SK-N-SH (cell line): ENCODE results near the gene GOLPH3. TPM values are rescaled to one million over a fixed set of nuclear protein-coding genes. Genes with fewer than 3 reads are reported as not detected.

Experiments
- CTCF ChIA-PET: fragments of 300-600, 350-600 bp; formaldehyde crosslinking; extraction: SDS; loops from one replicate; lab custom pipeline; 2021; lab: Yijun Ruan, JAX
- POLR2A ChIA-PET: fragments of 350-600 bp; sonication (Branson Sonifier 250); formaldehyde crosslinking; extraction: SDS; loops from one replicate; lab custom pipeline; 2020; ENCODE audit warnings: antibody characterized with exemption, inconsistent platforms; lab: Yijun Ruan, JAX
- DNase-seq: peaks from one replicate; pipeline ENCODE4 v3.0.0; 2012
- H2AFZ ChIP-seq: fragments of 200-600 bp; sonication (generic); 2 replicates; pipeline ENCODE4 v1.8.1; 2016; ENCODE audit warnings: antibody characterized with exemption, mild to moderate bottlenecking, low read depth
- H3F3A ChIP-seq: fragments of 200-600 bp; sonication (generic); replicated peaks from 2 replicates; pipeline ENCODE3; 2016; ENCODE audit warnings: antibody characterized with exemption, mild to moderate bottlenecking; ENCODE audit not compliant: insufficient read depth
- H3K27ac ChIP-seq, 2 experiments: fragments of 200-500 bp in 1 of 2; fragments of 200-600 bp in 1 of 2; sonication (Bioruptor generic) in 1 of 2; sonication (generic), shearing (Covaris generic) in 1 of 2; 2 replicates each; pipeline versions ENCODE4 v1.5.1 to v1.6.1; 2014 to 2016; ENCODE audit warnings: low read depth in 2 of 2, inconsistent platforms in 1 of 2, low read length in 1 of 2, mild to moderate bottlenecking in 1 of 2, mixed read lengths in 1 of 2
- H3K27me3 ChIP-seq: fragments of 200-600 bp; sonication (generic), shearing (Covaris generic); 2 replicates; pipeline ENCODE4 v1.6.1; 2016; ENCODE audit warnings: mixed run types; ENCODE audit not compliant: insufficient read depth
- H3K36me3 ChIP-seq, 2 experiments: fragments of 200-500 bp in 1 of 2; fragments of 200-600 bp in 1 of 2; sonication (Bioruptor generic) in 1 of 2; sonication (generic) in 1 of 2; replicated peaks in 1 of 2; 2 replicates each; pipeline versions ENCODE3 to v1.5.1; 2014 to 2016; ENCODE audit warnings: low read length in 1 of 2, mild to moderate bottlenecking in 1 of 2; ENCODE audit not compliant: insufficient read depth in 2 of 2, control insufficient read depth in 1 of 2
- H3K4me1 ChIP-seq, 2 experiments: fragments of 200-500 bp in 1 of 2; fragments of 200-600 bp in 1 of 2; sonication (Bioruptor generic) in 1 of 2; sonication (generic), shearing (Covaris generic) in 1 of 2; 2 replicates each; pipeline versions ENCODE4 v1.5.1 to v1.6.1; 2014 to 2016; ENCODE audit warnings: low read depth in 1 of 2, low read length in 1 of 2, mixed run types in 1 of 2; ENCODE audit not compliant: insufficient read depth in 2 of 2, control insufficient read depth in 1 of 2
- H3K4me2 ChIP-seq: fragments of 200-600 bp; sonication (generic), shearing (Covaris generic); 2 replicates; pipeline ENCODE4 v1.6.1; 2017; ENCODE audit warnings: mixed run types
- H3K4me3 ChIP-seq, 2 experiments: fragments of 200-500 bp in 1 of 2; fragments of 200-600 bp in 1 of 2; sonication (Bioruptor generic) in 1 of 2; sonication (generic), shearing (Covaris generic) in 1 of 2; 2 replicates each; pipeline versions ENCODE4 v1.5.1 to v1.8.1; 2014 to 2016; ENCODE audit warnings: low read depth in 2 of 2, inconsistent platforms in 1 of 2, low read length in 1 of 2, mild to moderate bottlenecking in 1 of 2, mixed read lengths in 1 of 2, moderate library complexity in 1 of 2
- H3K79me2 ChIP-seq: fragments of 200-600 bp; sonication (generic); 2 replicates; pipeline ENCODE4 v1.8.1; 2017; ENCODE audit warnings: mild to moderate bottlenecking; ENCODE audit not compliant: insufficient read depth
- H3K9ac ChIP-seq: fragments of 200-600 bp; sonication (generic); 2 replicates; pipeline ENCODE4 v1.6.1; 2017; ENCODE audit warnings: mixed run types
- H3K9me2 ChIP-seq: fragments of 200-600 bp; sonication (generic); 2 replicates; pipeline ENCODE4 v1.6.1; 2017; ENCODE audit warnings: mixed run types
- H3K9me3 ChIP-seq: fragments of 200-600 bp; sonication (generic); 2 replicates; pipeline ENCODE4 v1.6.1; 2017; ENCODE audit warnings: mixed run types, mild to moderate bottlenecking, moderate library complexity
- H4K20me1 ChIP-seq: fragments of 200-600 bp; sonication (generic); 2 replicates; pipeline ENCODE4 v1.6.1; 2017; ENCODE audit warnings: mild to moderate bottlenecking, mixed run types; ENCODE audit not compliant: insufficient read depth
- ELF1 ChIP-seq: IDR thresholded peaks from 2 replicates; pipeline ENCODE4 v1.4.0; 2012
- EP300 ChIP-seq, 2 experiments: IDR thresholded peaks; 2 replicates each; pipeline versions ENCODE4 v1.4.0 to v1.6.1; 2012; ENCODE audit warnings: borderline replicate concordance in 1 of 2, low read depth in 1 of 2, low read length in 1 of 2
- FOXM1 ChIP-seq: IDR thresholded peaks from 2 replicates; pipeline ENCODE4 v1.4.0; 2012; ENCODE audit warnings: low read depth, mild to moderate bottlenecking
- GABPA ChIP-seq: IDR thresholded peaks from 2 replicates; pipeline ENCODE4 v1.4.0; 2012; ENCODE audit warnings: low read depth, mild to moderate bottlenecking
- RAD21 ChIP-seq: IDR thresholded peaks from 2 replicates; pipeline ENCODE4 v1.6.1; 2012; ENCODE audit warnings: mild to moderate bottlenecking, low read length
- RCOR1 ChIP-seq: fragments of 150-350 bp; IDR thresholded peaks from 2 replicates; pipeline ENCODE4 v1.6.1; 2017; ENCODE audit warnings: antibody characterized with exemption, low read length
- RFX5 ChIP-seq: IDR thresholded peaks from 2 replicates; pipeline ENCODE4 v1.6.1; 2012; ENCODE audit warnings: mild to moderate bottlenecking, improper control_type of control experiment, low read length
- RXRA ChIP-seq: IDR thresholded peaks from 2 replicates; pipeline ENCODE4 v1.4.0; 2012; ENCODE audit warnings: low read depth, mild to moderate bottlenecking, borderline replicate concordance
- SMC3 ChIP-seq: IDR thresholded peaks from 2 replicates; pipeline ENCODE4 v1.6.1; 2012; ENCODE audit warnings: low read depth, low read length, improper control_type of control experiment
- TEAD4 ChIP-seq: IDR thresholded peaks from 2 replicates; pipeline ENCODE4 v1.4.0; 2012; ENCODE audit warnings: mild to moderate bottlenecking, borderline replicate concordance; ENCODE audit not compliant: insufficient read depth
- USF2 ChIP-seq: fragments of 150-350 bp; IDR thresholded peaks from 2 replicates; pipeline ENCODE4 v1.6.1; 2017; ENCODE audit warnings: antibody characterized with exemption, low read length, low read depth, borderline replicate concordance
- WGBS: methylation state at CpG from one replicate; pipeline ENCODE4 v1.1.6; 2017; ENCODE audit warnings: low lambda C conversion rate; 5-methylcytosine and 5-hydroxymethylcytosine counted together
- polyA plus RNA-seq, 3 experiments: library from polyadenylated mRNA; depleted of rRNA; stranded (reverse); fragments of >200 nt; gene quantifications; 2 replicates each; pipeline ENCODE4 v1.2.3, GENCODE V29; 2012
- TF ChIP-seq, protein P1 (sequence below): IDR thresholded peaks from 2 replicates; pipeline ENCODE4 v1.4.0; 2012; ENCODE audit warnings: low read depth, borderline replicate concordance
- TF ChIP-seq, protein P2 (sequence below): IDR thresholded peaks from 2 replicates; pipeline ENCODE4 v1.4.0; 2012; ENCODE audit warnings: low read depth, borderline replicate concordance
- TF ChIP-seq, protein P3 (sequence below): IDR thresholded peaks from 2 replicates; pipeline ENCODE4; 2012
- TF ChIP-seq, protein P4 (sequence below): IDR thresholded peaks from 2 replicates; pipeline ENCODE4 v1.4.0; 2012; ENCODE audit warnings: low read depth

Gene GOLPH3
- polyA plus RNA-seq, 1 of the 3 experiments (the other 2 are of a cell fraction) = 25.5 TPM

DNA sequence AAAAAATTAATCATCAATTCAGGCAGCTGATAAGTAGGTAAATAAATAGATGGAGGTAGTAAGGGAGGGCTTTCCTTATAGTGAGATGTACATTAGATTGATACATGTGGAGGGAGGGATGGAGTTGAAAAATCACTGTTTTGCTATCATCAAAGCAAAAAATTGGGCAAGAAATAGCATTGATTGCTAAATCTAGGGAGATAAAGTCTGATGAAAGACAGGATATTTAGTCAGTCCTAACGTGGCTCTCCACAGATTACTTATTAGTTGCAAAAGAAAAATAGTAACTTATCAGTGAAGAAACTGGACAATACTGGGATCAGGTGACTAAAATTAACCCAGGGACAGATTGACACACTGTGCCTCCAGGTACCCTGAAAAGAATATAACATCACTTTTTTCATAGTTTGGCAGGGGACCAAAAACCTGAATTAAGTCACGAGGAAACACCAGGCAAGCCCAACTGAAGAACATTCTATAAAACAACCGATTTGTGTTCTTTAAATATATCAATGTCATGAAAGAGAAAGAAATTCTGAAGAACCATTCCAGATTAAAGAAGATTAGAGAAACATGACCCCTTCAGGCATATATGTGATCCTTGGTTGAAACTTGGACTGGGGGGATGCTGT lies 27.1 kb upstream of the GOLPH3 start:
- POLR2A ChIA-PET = no interaction called here
- 57% methylated on average over 3 of the region's 3 CpGs for WGBS
- TF ChIP-seq, protein P1, sequence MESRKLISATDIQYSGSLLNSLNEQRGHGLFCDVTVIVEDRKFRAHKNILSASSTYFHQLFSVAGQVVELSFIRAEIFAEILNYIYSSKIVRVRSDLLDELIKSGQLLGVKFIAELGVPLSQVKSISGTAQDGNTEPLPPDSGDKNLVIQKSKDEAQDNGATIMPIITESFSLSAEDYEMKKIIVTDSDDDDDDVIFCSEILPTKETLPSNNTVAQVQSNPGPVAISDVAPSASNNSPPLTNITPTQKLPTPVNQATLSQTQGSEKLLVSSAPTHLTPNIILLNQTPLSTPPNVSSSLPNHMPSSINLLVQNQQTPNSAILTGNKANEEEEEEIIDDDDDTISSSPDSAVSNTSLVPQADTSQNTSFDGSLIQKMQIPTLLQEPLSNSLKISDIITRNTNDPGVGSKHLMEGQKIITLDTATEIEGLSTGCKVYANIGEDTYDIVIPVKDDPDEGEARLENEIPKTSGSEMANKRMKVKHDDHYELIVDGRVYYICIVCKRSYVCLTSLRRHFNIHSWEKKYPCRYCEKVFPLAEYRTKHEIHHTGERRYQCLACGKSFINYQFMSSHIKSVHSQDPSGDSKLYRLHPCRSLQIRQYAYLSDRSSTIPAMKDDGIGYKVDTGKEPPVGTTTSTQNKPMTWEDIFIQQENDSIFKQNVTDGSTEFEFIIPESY = no peak
- TF ChIP-seq RXRA (no peak), EP300 (IDR thresholded peaks at IDR 0.05; ENCODE audit: borderline replicate concordance in 1 of 2, low read depth in 1 of 2, low read length in 1 of 2) (no peak), TEAD4 (no peak), RAD21 (no peak), USF2 (no peak), RFX5 (no peak), SMC3 (no peak), GABPA (no peak), FOXM1 (no peak), RCOR1 (no peak), ELF1 (no peak)
- TF ChIP-seq, protein P2, sequence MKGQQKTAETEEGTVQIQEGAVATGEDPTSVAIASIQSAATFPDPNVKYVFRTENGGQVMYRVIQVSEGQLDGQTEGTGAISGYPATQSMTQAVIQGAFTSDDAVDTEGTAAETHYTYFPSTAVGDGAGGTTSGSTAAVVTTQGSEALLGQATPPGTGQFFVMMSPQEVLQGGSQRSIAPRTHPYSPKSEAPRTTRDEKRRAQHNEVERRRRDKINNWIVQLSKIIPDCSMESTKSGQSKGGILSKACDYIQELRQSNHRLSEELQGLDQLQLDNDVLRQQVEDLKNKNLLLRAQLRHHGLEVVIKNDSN = no peak
- TF ChIP-seq, protein P3, sequence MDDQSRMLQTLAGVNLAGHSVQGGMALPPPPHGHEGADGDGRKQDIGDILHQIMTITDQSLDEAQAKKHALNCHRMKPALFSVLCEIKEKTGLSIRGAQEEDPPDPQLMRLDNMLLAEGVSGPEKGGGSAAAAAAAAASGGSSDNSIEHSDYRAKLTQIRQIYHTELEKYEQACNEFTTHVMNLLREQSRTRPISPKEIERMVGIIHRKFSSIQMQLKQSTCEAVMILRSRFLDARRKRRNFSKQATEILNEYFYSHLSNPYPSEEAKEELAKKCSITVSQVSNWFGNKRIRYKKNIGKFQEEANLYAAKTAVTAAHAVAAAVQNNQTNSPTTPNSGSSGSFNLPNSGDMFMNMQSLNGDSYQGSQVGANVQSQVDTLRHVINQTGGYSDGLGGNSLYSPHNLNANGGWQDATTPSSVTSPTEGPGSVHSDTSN = no peak
- TF ChIP-seq, protein P4, sequence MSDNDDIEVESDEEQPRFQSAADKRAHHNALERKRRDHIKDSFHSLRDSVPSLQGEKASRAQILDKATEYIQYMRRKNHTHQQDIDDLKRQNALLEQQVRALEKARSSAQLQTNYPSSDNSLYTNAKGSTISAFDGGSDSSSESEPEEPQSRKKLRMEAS = no peak
- TF ChIP-seq, all 33 proteins: peak for 0

More for the DNA sequence above, 27.1 kb upstream of the GOLPH3 start:
- no peaks in the 10 kb centered on the region for H3K79me2 ChIP-seq
- no peak overlapping the region for H3K4me2 ChIP-seq
- CTCF ChIA-PET = no interaction called here
- no peak overlapping the region for H3K4me3 ChIP-seq
- no peaks in the 10 kb centered on the region for H3K9me3 ChIP-seq
- no peak for DNase-seq
- H3F3A ChIP-seq = peaks cover 10% of the 10 kb centered on the region
- H3K36me3 ChIP-seq = no peaks in the 10 kb centered on the region
- no peaks in the 10 kb centered on the region for H4K20me1 ChIP-seq
- H3K9me2 ChIP-seq = no peaks in the 10 kb centered on the region
- H3K9ac ChIP-seq = no peak overlapping the region
- no peak overlapping the region for H2AFZ ChIP-seq
- H3K4me1 ChIP-seq = no peaks in the 10 kb centered on the region; a peak in 1 of 4 replicates
- H3K27ac ChIP-seq = no peak overlapping the region
- no peaks in the 10 kb centered on the region for H3K27me3 ChIP-seq
